IMR-90 (cell line): Measurements from ENCODE around the gene YJEFN3. TPM values are rescaled to one million over a fixed set of nuclear protein-coding genes. Genes with fewer than 3 reads are reported as not detected.

Experiments
- ATAC-seq: fragments of 200-7000 bp; cut with Tn5 transposase; 2 replicates; pipeline ENCODE4 v1.9.1; 2020; ENCODE audit warnings: low read depth, mild to moderate bottlenecking, moderate library complexity
- BruUV-seq: library from RNA; stranded (reverse); fragments of 400-500 nt; replicated peaks from 2 replicates; lab custom pipeline; 2021; lab: Mats Ljungman, UMichigan
- CTCF ChIA-PET: fragments of 300-600 bp; formaldehyde crosslinking; extraction: SDS; loops from one replicate; lab custom pipeline; 2021; ENCODE audit warnings: antibody characterized with exemption; lab: Yijun Ruan, JAX
- POLR2A ChIA-PET: fragments of 300-600 bp; sonication (Branson Sonifier 250); formaldehyde crosslinking; loops from one replicate; lab custom pipeline; 2022; ENCODE audit warnings: antibody characterized with exemption; ENCODE audit not compliant: unreplicated experiment; lab: Charles Lee
- DNase-seq: peaks from one replicate; pipeline ENCODE4 v3.0.0; 2013
- H2AFZ ChIP-seq: replicated peaks from 2 replicates; pipeline ENCODE3; 2013; ENCODE audit warnings: low read length, mild to moderate bottlenecking; ENCODE audit not compliant: poor library complexity
- H2AK5ac ChIP-seq: 2 replicates; pipeline ENCODE4 v1.6.1; 2013; ENCODE audit warnings: low read depth, low read length, inconsistent platforms
- H2AK9ac ChIP-seq: replicated peaks from 2 replicates; pipeline ENCODE3; 2013; ENCODE audit warnings: mild to moderate bottlenecking, low read depth, low read length, moderate library complexity; ENCODE audit not compliant: poor library complexity
- H2BK120ac ChIP-seq: 2 replicates; pipeline ENCODE4 v1.6.1; 2013; ENCODE audit warnings: low read depth, low read length, inconsistent platforms
- H2BK15ac ChIP-seq: 3 replicates; pipeline ENCODE4 v1.6.1; 2013; ENCODE audit warnings: low read depth, low read length, inconsistent platforms
- H2BK20ac ChIP-seq: 2 replicates; pipeline ENCODE4 v1.6.1; 2013; ENCODE audit warnings: low read depth, mild to moderate bottlenecking, inconsistent platforms, low read length, moderate library complexity
- H2BK5ac ChIP-seq: 2 replicates; pipeline ENCODE4 v1.6.1; 2013; ENCODE audit warnings: mild to moderate bottlenecking, low read depth, low read length, inconsistent platforms; ENCODE audit not compliant: poor library complexity, severe bottlenecking
- H3K14ac ChIP-seq: replicated peaks from 2 replicates; pipeline ENCODE4 v1.6.1; 2013; ENCODE audit warnings: low read depth, low read length, inconsistent platforms
- H3K18ac ChIP-seq: 2 replicates; pipeline ENCODE4 v1.6.1; 2013; ENCODE audit warnings: low read depth, low read length, control low read depth
- H3K23ac ChIP-seq: 2 replicates; pipeline ENCODE4 v1.6.1; 2013; ENCODE audit warnings: low read depth, low read length, inconsistent platforms
- H3K27ac ChIP-seq: 2 replicates; pipeline ENCODE4 v1.5.1; 2013; ENCODE audit warnings: mild to moderate bottlenecking, control low read depth, low read length; ENCODE audit not compliant: insufficient read depth
- H3K27me3 ChIP-seq: 2 replicates; pipeline ENCODE4 v1.6.1; 2013; ENCODE audit warnings: low read length; ENCODE audit not compliant: control insufficient read depth, insufficient read depth
- H3K36me3 ChIP-seq: 2 replicates; pipeline ENCODE4 v1.6.1; 2013; ENCODE audit warnings: low read length, mixed read lengths; ENCODE audit not compliant: control insufficient read depth, insufficient read depth
- H3K4ac ChIP-seq: 2 replicates; pipeline ENCODE4 v1.6.1; 2013; ENCODE audit warnings: low read depth, low read length, inconsistent platforms
- H3K4me1 ChIP-seq: 2 replicates; pipeline ENCODE4 v1.6.1; 2013; ENCODE audit warnings: low read length, mixed read lengths; ENCODE audit not compliant: control insufficient read depth, insufficient read depth
- H3K4me2 ChIP-seq: 2 replicates; pipeline ENCODE4 v1.6.1; 2013; ENCODE audit warnings: low read depth, mild to moderate bottlenecking, control low read depth, low read length, moderate library complexity
- H3K4me3 ChIP-seq: 2 replicates; pipeline ENCODE4 v1.5.1; 2013; ENCODE audit warnings: low read depth, mild to moderate bottlenecking, control low read depth, low read length, moderate library complexity; ENCODE audit not compliant: insufficient read depth
- H3K56ac ChIP-seq: 2 replicates; pipeline ENCODE4 v1.6.1; 2013; ENCODE audit warnings: low read length, inconsistent platforms; ENCODE audit not compliant: insufficient read depth; ENCODE audit errors: extremely low read depth
- H3K79me1 ChIP-seq, 2 experiments: 2 replicates each; pipeline ENCODE4 v1.6.1; 2013; ENCODE audit warnings: low read length in 2 of 2, inconsistent platforms in 1 of 2, low read depth in 1 of 2
- H3K9ac ChIP-seq: 2 replicates; pipeline ENCODE4 v1.6.1; 2013; ENCODE audit warnings: low read depth, low read length, control low read depth
- H3K9me1 ChIP-seq: 2 replicates; pipeline ENCODE4 v1.6.1; 2013; ENCODE audit warnings: low read length, inconsistent platforms; ENCODE audit not compliant: insufficient read depth
- H3K9me3 ChIP-seq: 2 replicates; pipeline ENCODE4 v1.6.1; 2013; ENCODE audit warnings: low read length; ENCODE audit not compliant: control insufficient read depth, insufficient read depth
- H4K20me1 ChIP-seq: 2 replicates; pipeline ENCODE4 v1.6.1; 2013; ENCODE audit warnings: low read length, inconsistent platforms; ENCODE audit not compliant: insufficient read depth
- H4K5ac ChIP-seq: 2 replicates; pipeline ENCODE4 v1.6.1; 2013; ENCODE audit warnings: mild to moderate bottlenecking, low read depth, low read length, control low read depth
- H4K8ac ChIP-seq, 2 experiments: 2 replicates each; pipeline ENCODE4 v1.6.1; 2013; ENCODE audit warnings: low read depth in 2 of 2, low read length in 2 of 2, control low read depth in 1 of 2, inconsistent platforms in 1 of 2
- H4K91ac ChIP-seq: 2 replicates; pipeline ENCODE4 v1.6.1; 2013; ENCODE audit warnings: low read depth, low read length, inconsistent platforms; ENCODE audit not compliant: insufficient read depth
- BHLHE40 ChIP-seq: fragments of 150-350 bp; IDR thresholded peaks from 2 replicates; pipeline ENCODE4 v1.6.1; 2016; ENCODE audit warnings: mild to moderate bottlenecking, low read depth, low read length
- CEBPB ChIP-seq: IDR thresholded peaks from 2 replicates; pipeline ENCODE4 v1.6.1; 2012; ENCODE audit warnings: low read depth, low read length, improper control_type of control experiment
- CHD1 ChIP-seq: IDR thresholded peaks from 2 replicates; pipeline ENCODE4 v1.6.1; 2012; ENCODE audit warnings: low read depth, low read length, improper control_type of control experiment
- CTCF ChIP-seq: conservative IDR thresholded peaks from 2 replicates; pipeline ENCODE4 v1.5.1; 2012; ENCODE audit warnings: mild to moderate bottlenecking, low read depth, low read length, improper control_type of control experiment
- ELK1 ChIP-seq: fragments of 150-350 bp; IDR thresholded peaks from 2 replicates; pipeline ENCODE4 v1.6.1; 2016; ENCODE audit warnings: low read depth, mild to moderate bottlenecking, low read length, moderate library complexity, borderline replicate concordance
- MAZ ChIP-seq: IDR thresholded peaks from 2 replicates; pipeline ENCODE4 v1.6.1; 2012; ENCODE audit warnings: low read depth, mild to moderate bottlenecking, low read length, improper control_type of control experiment, moderate library complexity, borderline replicate concordance
- NFE2L2 ChIP-seq: fragments of 150-350 bp; IDR thresholded peaks from 2 replicates; pipeline ENCODE4 v1.6.1; 2016; ENCODE audit warnings: low read depth, mild to moderate bottlenecking, low read length
- RAD21 ChIP-seq: IDR thresholded peaks from 2 replicates; pipeline ENCODE4 v1.6.1; 2012; ENCODE audit warnings: low read length, improper control_type of control experiment
- RCOR1 ChIP-seq: IDR thresholded peaks from 2 replicates; pipeline ENCODE4 v1.6.1; 2012; ENCODE audit warnings: mild to moderate bottlenecking, low read length, improper control_type of control experiment; ENCODE audit not compliant: insufficient replicate concordance
- USF2 ChIP-seq: fragments of 150-350 bp; IDR thresholded peaks from 2 replicates; pipeline ENCODE4 v1.6.1; 2017; ENCODE audit warnings: mild to moderate bottlenecking, antibody characterized with exemption, low read length, low read depth
- WGBS, 2 experiments: methylation state at CpG; one replicate each; pipeline versions ENCODE4 v1.1.5 to v1.1.7; 2013; ENCODE audit warnings: missing lambda C conversion rate in 2 of 2; ENCODE audit not compliant: insufficient read length in 1 of 2; ENCODE audit errors: extremely low coverage in 2 of 2; 5-methylcytosine and 5-hydroxymethylcytosine counted together
- dilution Hi-C: fragments of 300-500 bp; cut with HindIII; formaldehyde crosslinking; loops from one replicate; pipeline ENCODE4 v1.14.3; 2018; ENCODE audit warnings: low sequenced_read_pairs; ENCODE audit not compliant: unreplicated experiment
- in situ Hi-C: fragments of 300-500 bp; cut with MboI; formaldehyde crosslinking; loops from 3 replicates; pipeline ENCODE4 v1.14.3; 2019; ENCODE audit warnings: low sequenced_read_pairs, inconsistent platforms, mixed read lengths
- intact Hi-C: fragments of 100-400 bp; cut with micrococcal nuclease; formaldehyde crosslinking; loops from 2 replicates; pipeline ENCODE4 v1.10.0; 2022
- polyA plus RNA-seq, 3 experiments: library from polyadenylated mRNA; depleted of rRNA; stranded (reverse); fragments of >200 nt; gene quantifications; 2 replicates each; pipeline ENCODE4 v1.2.3, GENCODE V29; 2012; ENCODE audit warnings: low replicate concordance in 1 of 3
- total RNA-seq: library from RNA; depleted of rRNA; stranded (reverse); fragments of >200 nt; gene quantifications from 2 replicates; pipeline ENCODE4 v1.2.3, GENCODE V29; 2012

Gene YJEFN3
- total and polyA plus RNA-seq, 2 of the 4 experiments (the other 2 are of a cell fraction), result 0.72 to 4.0 TPM

GRCh38 chr19:19579533-19580361 lies 51.0 kb downstream of the YJEFN3 start (continued):
- TF ChIP-seq NFE2L2, result no peak

GRCh38 chr19:19580418-19580817 lies 51.7 kb downstream of the YJEFN3 start:
- Histone ChIP-seq H3K9me1 (no peaks in the 10 kb centered on the region), H3K4ac (no peak overlapping the region), H2BK5ac (no peak overlapping the region), H3K14ac (no peak overlapping the region), H3K18ac (no peak overlapping the region), H3K56ac (no peak overlapping the region), H3K27me3 (no peaks in the 10 kb centered on the region), H4K20me1 (no peaks in the 10 kb centered on the region), H3K9ac (no peak overlapping the region), H2BK20ac (no peak overlapping the region), H3K4me2 (no peak overlapping the region), H2AFZ (no peak overlapping the region), H4K8ac (no peak overlapping the region), H3K9me3 (no peaks in the 10 kb centered on the region), H3K23ac (no peak overlapping the region), H4K91ac (no peak overlapping the region), H3K27ac (no peak overlapping the region), H2AK9ac (no peak overlapping the region), H2BK15ac (no peak overlapping the region), H2BK120ac (no peak overlapping the region), H3K36me3 (no peaks in the 10 kb centered on the region), H4K5ac (no peak overlapping the region), H2AK5ac (no peak overlapping the region), H3K4me1 (no peaks in the 10 kb centered on the region), H3K79me1 (no peaks in the 10 kb centered on the region), H3K4me3 (no peak overlapping the region)
- BruUV-seq, result no TSS peak
- ATAC-seq (no peak), DNase-seq (no peak)
- CTCF ChIA-PET, result no interaction called here
- in situ Hi-C loops, result no loop called here
- dilution Hi-C loops, result no loop called here
- POLR2A ChIA-PET, result no interaction called here
- TF ChIP-seq RAD21 (no peak), CEBPB (no peak), MAZ (no peak), ELK1 (no peak), USF2 (no peak), RCOR1 (no peak), CHD1 (no peak), BHLHE40 (no peak), CTCF (no peak), NFE2L2 (no peak)
- intact Hi-C loops, result no loop called here
- WGBS, 2 experiments, result no CpG with 5 or more reads among the region's 4 CpGs
